ENCODE measurements around the gene CRB3.
A peak's percentile ranks its signal among the peaks of the same experiment; 100 is the strongest.

The CRB3 gene

GRCh38 chr19:6433165-6433564 lies 30.9 kb upstream of the CRB3 start:
- DNase-seq (ENCODE audit: low read depth in 3 of 3): no peak

- DNase-seq (ENCODE audit: low read depth in 3 of 3): no peak
These were observed 30.4 kb upstream of the CRB3 start, which contains the start of gene SLC25A41 for GRCh38 chr19:6433663-6434062. Gene SLC25A41, minus strand, starts transcription at chr19:6433763. Its CDS starts 70 bp downstream, at chr19:6433693.

- DNase-seq (ENCODE audit: low read depth in 3 of 3): no peak
These were observed 24.3 kb upstream of the CRB3 start for GRCh38 chr19:6439743-6440142.

GRCh38 chr19:6440905-6441304 lies 23.2 kb upstream of the CRB3 start:
- DNase-seq (ENCODE audit: low read depth in 3 of 3): no peak

GRCh38 chr19:6442087-6442688 lies 21.9 kb upstream of the CRB3 start:
- DNase-seq (ENCODE audit: low read depth in 3 of 3): no peak

GRCh38 chr19:6443986-6444385 lies 20.1 kb upstream of the CRB3 start:
- DNase-seq (ENCODE audit: low read depth in 3 of 3): no peak

GRCh38 chr19:6446452-6446851 lies 17.6 kb upstream of the CRB3 start:
- no peak for DNase-seq (ENCODE audit: low read depth in 3 of 3)

- DNase-seq (ENCODE audit: low read depth in 3 of 3): no peak
These were observed 16.0 kb upstream of the CRB3 start for GRCh38 chr19:6448045-6448444.

GRCh38 chr19:6450166-6450565 lies 13.9 kb upstream of the CRB3 start:
- DNase-seq (ENCODE audit: low read depth in 3 of 3): no peak

- DNase-seq (ENCODE audit: low read depth in 3 of 3): no peak
These were observed 12.4 kb upstream of the CRB3 start for GRCh38 chr19:6451583-6452222.

- no peak for DNase-seq (ENCODE audit: low read depth in 3 of 3)
These were observed 11.9 kb upstream of the CRB3 start for GRCh38 chr19:6452223-6452614.

GRCh38 chr19:6452899-6453298 lies 11.2 kb upstream of the CRB3 start:
- no peak for DNase-seq (ENCODE audit: low read depth in 3 of 3)

GRCh38 chr19:6453951-6454565 lies 10.0 kb upstream of the CRB3 start:
- DNase-seq (ENCODE audit: low read depth in 3 of 3): no peak

GRCh38 chr19:6455924-6456323 lies 8.1 kb upstream of the CRB3 start:
- no peak for DNase-seq (ENCODE audit: low read depth in 3 of 3)

- no peak for DNase-seq (ENCODE audit: low read depth in 3 of 3)
These were observed 5.9 kb upstream of the CRB3 start for GRCh38 chr19:6457958-6458694.

- no peak for DNase-seq (ENCODE audit: low read depth in 3 of 3)
These were observed 5.3 kb upstream of the CRB3 start for GRCh38 chr19:6458695-6459261.

- peak; percentile 24 to 50 (median 28) for DNase-seq (ENCODE audit: low read depth in 3 of 3)
These were observed 4.6 kb upstream of the CRB3 start, which contains the start of gene SLC25A23 for GRCh38 chr19:6459262-6460098. Gene SLC25A23, minus strand, starts transcription at chr19:6459792. Its CDS starts 164 bp downstream, at chr19:6459628.

- DNase-seq (ENCODE audit: low read depth in 3 of 3): peak; percentile 95 to 97 (median 96)
These were observed 3.8 kb upstream of the CRB3 start for GRCh38 chr19:6460099-6460884.

GRCh38 chr19:6465006-6465405 lies 935 bp downstream of the CRB3 start:
- no peak for DNase-seq (ENCODE audit: low read depth in 3 of 3)

- DNase-seq (ENCODE audit: low read depth in 3 of 3): no peak
These were observed 1.6 kb downstream of the CRB3 start for GRCh38 chr19:6465663-6466062.

Measured in stimulated activated CD4-positive, alpha-beta T cell treated with anti-CD3 and anti-CD28 coated beads, TNF-alpha, amount 100 ng/mL, for 48 hours (primary cell).